Neural progenitor cell (in vitro differentiated cells): ENCODE data around the gene ARHGAP24. TPM values are rescaled to one million over a fixed set of nuclear protein-coding genes. Genes with fewer than 3 reads are reported as not detected.
"Not testable (repeated sequence)": the region's sequence is repeated elsewhere in the genome, so short reads cannot be mapped to it uniquely, and the experiment has no call there.

ENCODE experiments used
- DNase-seq: peaks from one replicate; pipeline ENCODE4 v3.0.0-alpha.2; 2016; ENCODE audit warnings: low spot score
- H2AFZ ChIP-seq: fragments of 200-600 bp; sonication (generic); replicated peaks from 2 replicates; pipeline ENCODE4 v1.6.1; 2016; ENCODE audit warnings: antibody characterized with exemption
- H3F3A ChIP-seq: fragments of 200-600 bp; sonication (generic); 2 replicates; pipeline ENCODE4 v1.6.1; 2016; ENCODE audit warnings: antibody characterized with exemption, low read depth
- H3K27ac ChIP-seq: fragments of 200-600 bp; sonication (generic); 2 replicates; pipeline ENCODE4 v1.5.1; 2016; ENCODE audit warnings: mild to moderate bottlenecking
- H3K27me3 ChIP-seq: fragments of 200-600 bp; sonication (generic); 2 replicates; pipeline ENCODE4 v1.6.1; 2016; ENCODE audit warnings: mild to moderate bottlenecking, moderate library complexity
- H3K36me3 ChIP-seq: fragments of 200-600 bp; sonication (generic); 2 replicates; pipeline ENCODE4 v1.5.1; 2016
- H3K4me1 ChIP-seq: fragments of 200-600 bp; sonication (generic); 2 replicates; pipeline ENCODE4 v1.6.1; 2016; ENCODE audit warnings: mixed run types
- H3K4me2 ChIP-seq: fragments of 200-600 bp; sonication (generic); 2 replicates; pipeline ENCODE4 v1.6.1; 2016
- H3K4me3 ChIP-seq: fragments of 200-600 bp; sonication (generic); 2 replicates; pipeline ENCODE4 v1.5.1; 2016
- H3K79me2 ChIP-seq: fragments of 200-600 bp; sonication (generic); 2 replicates; pipeline ENCODE4 v1.6.1; 2016; ENCODE audit warnings: low read depth
- H3K9ac ChIP-seq: fragments of 200-600 bp; sonication (generic); 2 replicates; pipeline ENCODE4 v1.6.1; 2016
- H3K9me3 ChIP-seq: fragments of 200-600 bp; sonication (generic); 2 replicates; pipeline ENCODE4 v1.5.1; 2016; ENCODE audit warnings: low read depth
- H4K20me1 ChIP-seq: fragments of 200-600 bp; sonication (generic); 2 replicates; pipeline ENCODE4 v1.6.1; 2016; ENCODE audit warnings: low read depth
- H3K27ac Mint-ChIP-seq: 3 replicates; pipeline ENCODE4 v1.8.0; 2021; ENCODE audit warnings: mixed read lengths
- H3K27me3 Mint-ChIP-seq: 2 replicates; pipeline ENCODE4 v1.8.0; 2022; ENCODE audit warnings: low read depth, mild to moderate bottlenecking, inconsistent platforms, moderate library complexity, mixed read lengths; ENCODE audit not compliant: insufficient read depth
- H3K36me3 Mint-ChIP-seq: 3 replicates; pipeline ENCODE4 v1.8.0; 2021; ENCODE audit warnings: mixed read lengths
- H3K4me1 Mint-ChIP-seq: 3 replicates; pipeline ENCODE4 v1.8.0; 2021; ENCODE audit warnings: mixed read lengths
- H3K4me3 Mint-ChIP-seq: 3 replicates; pipeline ENCODE4 v1.8.0; 2021; ENCODE audit warnings: mild to moderate bottlenecking, moderate library complexity, mixed read lengths
- H3K9me3 Mint-ChIP-seq: 3 replicates; pipeline ENCODE4 v1.8.0; 2020; ENCODE audit warnings: mixed read lengths
- EZH2 ChIP-seq: fragments of 200-600 bp; sonication (generic); IDR thresholded peaks from 2 replicates; pipeline ENCODE4 v1.6.1; 2017; ENCODE audit warnings: antibody characterized with exemption, mild to moderate bottlenecking, moderate library complexity
- EZH2phosphoT487 ChIP-seq: fragments of 200-600 bp; sonication (generic); IDR thresholded peaks from 2 replicates; pipeline ENCODE4 v1.6.1; 2017; ENCODE audit warnings: antibody characterized with exemption
- total RNA-seq: library from RNA; depleted of rRNA; stranded (reverse); fragments of >200 nt; gene quantifications from 2 replicates; pipeline ENCODE4 v1.2.3, GENCODE V29; 2015; ENCODE audit warnings: low replicate concordance
- TF ChIP-seq, protein P1 (sequence below): fragments of 200-600 bp; sonication (generic); IDR thresholded peaks from 2 replicates; pipeline ENCODE4 v1.5.1; 2017; ENCODE audit warnings: antibody characterized with exemption, mild to moderate bottlenecking

ARHGAP24 gene
- total RNA-seq, 1 donor from 2014 or later: 2.2 TPM

DNA sequence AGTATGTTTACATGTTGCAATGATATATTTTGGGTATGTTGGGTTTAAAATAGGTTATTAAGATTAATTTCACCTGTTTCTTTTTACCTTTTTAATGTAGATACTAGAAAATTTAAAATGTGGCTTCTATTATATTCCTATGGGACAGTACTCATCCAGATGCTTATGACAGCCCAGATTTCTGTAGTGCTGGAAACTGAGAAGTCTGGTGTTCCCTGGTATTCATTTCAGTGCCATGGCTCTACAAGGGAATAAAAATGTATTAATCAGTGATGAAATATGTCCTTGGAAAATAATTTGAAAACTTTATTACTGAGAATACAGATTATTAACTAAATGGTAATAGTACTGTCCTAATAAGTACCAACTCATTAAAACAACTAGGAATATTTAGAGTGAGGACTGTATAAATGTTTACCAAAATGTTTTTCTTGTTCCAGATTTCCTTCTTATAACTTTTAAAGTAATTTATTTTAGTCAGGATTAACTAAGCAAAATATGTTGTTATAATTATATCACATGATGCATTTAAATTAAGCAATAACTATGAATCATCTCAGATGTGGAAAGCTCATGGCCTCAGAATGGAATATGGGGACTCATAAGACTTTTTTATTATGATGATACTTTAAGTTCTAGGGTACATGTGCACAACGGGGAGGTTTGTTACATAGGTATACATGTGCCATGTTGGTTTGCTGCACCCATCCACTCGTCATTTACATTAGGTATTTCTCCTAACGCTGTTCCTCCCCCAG is 25.3 kb downstream of the ARHGAP24 start:
- Histone ChIP-seq H3K4me2 (no peak overlapping the region), H3K36me3 (no peaks in the 10 kb centered on the region), H3K9me3 (no peaks in the 10 kb centered on the region), H4K20me1 (no peaks in the 10 kb centered on the region), H3K4me3 (no peak overlapping the region), H2AFZ (no peak overlapping the region), H3K9ac (no peak overlapping the region), H3K27me3 (no peaks in the 10 kb centered on the region), H3K27ac (no peak overlapping the region), H3K79me2 (no peaks in the 10 kb centered on the region), H3F3A (no peaks in the 10 kb centered on the region), H3K4me1 (no peaks in the 10 kb centered on the region)
- Mint-ChIP-seq H3K36me3 (no peaks in the 10 kb centered on the region), H3K4me1 (no peaks in the 10 kb centered on the region), H3K4me3 (no peak overlapping the region), H3K9me3 (peaks cover 6% of the 10 kb centered on the region), H3K27me3 (no peaks in the 10 kb centered on the region), H3K27ac (no peak overlapping the region)
- TF ChIP-seq EZH2: no peak
- TF ChIP-seq, protein P1, sequence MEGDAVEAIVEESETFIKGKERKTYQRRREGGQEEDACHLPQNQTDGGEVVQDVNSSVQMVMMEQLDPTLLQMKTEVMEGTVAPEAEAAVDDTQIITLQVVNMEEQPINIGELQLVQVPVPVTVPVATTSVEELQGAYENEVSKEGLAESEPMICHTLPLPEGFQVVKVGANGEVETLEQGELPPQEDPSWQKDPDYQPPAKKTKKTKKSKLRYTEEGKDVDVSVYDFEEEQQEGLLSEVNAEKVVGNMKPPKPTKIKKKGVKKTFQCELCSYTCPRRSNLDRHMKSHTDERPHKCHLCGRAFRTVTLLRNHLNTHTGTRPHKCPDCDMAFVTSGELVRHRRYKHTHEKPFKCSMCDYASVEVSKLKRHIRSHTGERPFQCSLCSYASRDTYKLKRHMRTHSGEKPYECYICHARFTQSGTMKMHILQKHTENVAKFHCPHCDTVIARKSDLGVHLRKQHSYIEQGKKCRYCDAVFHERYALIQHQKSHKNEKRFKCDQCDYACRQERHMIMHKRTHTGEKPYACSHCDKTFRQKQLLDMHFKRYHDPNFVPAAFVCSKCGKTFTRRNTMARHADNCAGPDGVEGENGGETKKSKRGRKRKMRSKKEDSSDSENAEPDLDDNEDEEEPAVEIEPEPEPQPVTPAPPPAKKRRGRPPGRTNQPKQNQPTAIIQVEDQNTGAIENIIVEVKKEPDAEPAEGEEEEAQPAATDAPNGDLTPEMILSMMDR: no peak
- DNase-seq: no peak

DNA sequence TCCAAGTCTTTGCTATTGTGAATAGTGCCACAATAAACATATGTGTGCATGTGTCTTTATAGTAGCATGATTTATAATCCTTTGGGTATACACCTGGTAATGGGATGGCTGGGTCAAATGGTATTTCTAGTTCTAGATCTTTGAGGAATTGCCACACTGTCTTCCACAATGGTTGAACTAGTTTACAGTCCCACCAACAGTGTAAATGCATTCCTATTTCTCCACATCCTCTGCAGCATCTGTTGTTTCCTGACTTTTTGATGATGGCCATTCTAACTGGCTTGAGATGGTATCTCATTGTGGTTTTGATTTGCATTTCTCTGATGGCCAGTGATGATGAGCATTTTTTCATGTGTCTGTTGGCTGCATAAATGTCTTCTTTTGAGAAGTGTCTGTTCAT is 26.2 kb downstream of the ARHGAP24 start:
- not testable (repeated sequence) for DNase-seq, H4K20me1 ChIP-seq, H3F3A ChIP-seq, H3K4me3 Mint-ChIP-seq, H3K36me3 Mint-ChIP-seq, H3K27ac ChIP-seq, H3K27ac Mint-ChIP-seq, H3K79me2 ChIP-seq, H3K36me3 ChIP-seq, H3K27me3 ChIP-seq, H3K4me1 Mint-ChIP-seq, H3K9ac ChIP-seq, H3K27me3 Mint-ChIP-seq, H2AFZ ChIP-seq, H3K4me2 ChIP-seq, H3K9me3 Mint-ChIP-seq, H3K4me3 ChIP-seq, H3K9me3 ChIP-seq, H3K4me1 ChIP-seq

DNA sequence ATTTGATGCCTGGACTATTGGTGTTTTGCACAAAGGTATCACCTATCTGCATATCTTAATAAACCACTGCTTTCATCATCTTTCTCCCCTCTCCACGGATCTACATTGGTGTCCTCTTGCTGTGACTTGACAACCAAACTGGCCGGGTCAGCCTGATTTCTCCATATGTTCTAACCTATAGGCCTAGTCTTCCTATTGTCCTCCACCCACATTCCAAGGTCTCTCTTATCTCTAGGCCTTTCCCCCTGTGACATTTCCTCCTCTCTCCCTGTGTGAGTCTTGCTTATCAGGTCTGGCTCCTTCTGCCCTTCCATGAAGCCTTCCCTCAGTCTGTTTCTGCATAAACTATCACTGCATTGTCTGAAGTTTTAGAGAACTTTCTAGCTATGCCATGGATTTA is 33.7 kb downstream of the ARHGAP24 start:
- no peak overlapping the region for H3K27ac ChIP-seq
- DNase-seq: no peak
- H3K27ac Mint-ChIP-seq: no peak overlapping the region

More for the DNA sequence above, 33.7 kb downstream of the ARHGAP24 start:
- Histone ChIP-seq H3K9me3 (no peaks in the 10 kb centered on the region), H3K36me3 (no peaks in the 10 kb centered on the region), H3K4me3 (no peak overlapping the region), H3K9ac (no peak overlapping the region), H3K27me3 (no peaks in the 10 kb centered on the region), H3F3A (no peaks in the 10 kb centered on the region), H3K4me1 (no peaks in the 10 kb centered on the region), H4K20me1 (no peaks in the 10 kb centered on the region), H3K79me2 (no peaks in the 10 kb centered on the region), H2AFZ (no peak overlapping the region), H3K4me2 (no peak overlapping the region)
- Mint-ChIP-seq H3K27me3 (no peaks in the 10 kb centered on the region), H3K36me3 (no peaks in the 10 kb centered on the region), H3K9me3 (peaks cover 3% of the 10 kb centered on the region), H3K4me1 (no peaks in the 10 kb centered on the region), H3K4me3 (no peak overlapping the region)
- no peak for TF ChIP-seq EZH2phosphoT487
- TF ChIP-seq, protein P1: no peak
- TF ChIP-seq EZH2: no peak
